GM18508 (cell line): ENCODE measurements around the gene ARR3.
A peak's percentile ranks its signal among the peaks of the same experiment; 100 is the strongest.
"Not testable (repeated sequence)": the region's sequence is repeated elsewhere in the genome, so short reads cannot be mapped to it uniquely, and the experiment has no call there.

Experiments
- ATAC-seq: cut with Tn5 transposase; IDR thresholded peaks from one replicate; pipeline ENCODE4 v1.9.1; 2021; ENCODE audit warnings: moderate number of reproducible peaks; ENCODE audit not compliant: insufficient read depth, unreplicated experiment

Gene ARR3

GRCh38 chrX:70274029-70274428 is 5.9 kb downstream of the ARR3 start:
- ATAC-seq = not testable (repeated sequence)

- no peak for ATAC-seq
Observed at GRCh38 chrX:70279081-70279480, 10.9 kb downstream of the ARR3 start.

GRCh38 chrX:70280573-70280972 is 12.4 kb downstream of the ARR3 start:
- no peak for ATAC-seq

DNA sequence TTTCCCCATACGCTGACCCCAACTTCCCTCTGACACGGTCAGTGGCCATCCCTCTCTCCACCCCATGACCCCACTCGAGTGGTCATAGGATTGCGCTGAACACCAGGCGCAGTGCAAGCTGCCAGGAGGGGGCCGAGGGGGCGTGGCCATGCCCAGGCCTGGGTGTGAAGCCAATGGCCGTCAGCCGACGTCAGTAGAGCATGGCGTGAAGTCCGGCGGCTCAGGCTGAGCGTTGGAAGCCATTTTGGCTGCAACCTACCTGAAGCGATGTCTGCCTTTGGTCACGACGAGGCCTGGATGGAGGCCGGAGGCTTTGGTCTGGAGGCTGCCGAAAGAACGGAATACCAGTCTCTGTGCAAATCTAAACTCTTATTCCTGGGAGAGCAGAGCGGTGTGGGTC is 13.8 kb downstream of the ARR3 start, which contains the start of gene RAB41:
TSS of gene RAB41 (plus strand) at position 222 of the 400 bp plus-strand sequence. CDS start at position 268, 46 bp downstream.
- no peak for ATAC-seq

GRCh38 chrX:70289168-70289792 is 21.1 kb downstream of the ARR3 start:
- ATAC-seq = no peak

GRCh38 chrX:70289793-70290770 is 21.9 kb downstream of the ARR3 start, which contains the start of the genes KIF4A and PDZD11:
TSS of gene KIF4A (plus strand) at chrX:70290104. CDS start at chrX:70290459, 355 bp downstream.
TSS of gene PDZD11 (minus strand) at chrX:70289927. CDS start at chrX:70289341, 586 bp downstream.
- peak; percentile 72 for ATAC-seq

- no peak for ATAC-seq
Observed at GRCh38 chrX:70292788-70293187, 24.7 kb downstream of the ARR3 start.

DNA sequence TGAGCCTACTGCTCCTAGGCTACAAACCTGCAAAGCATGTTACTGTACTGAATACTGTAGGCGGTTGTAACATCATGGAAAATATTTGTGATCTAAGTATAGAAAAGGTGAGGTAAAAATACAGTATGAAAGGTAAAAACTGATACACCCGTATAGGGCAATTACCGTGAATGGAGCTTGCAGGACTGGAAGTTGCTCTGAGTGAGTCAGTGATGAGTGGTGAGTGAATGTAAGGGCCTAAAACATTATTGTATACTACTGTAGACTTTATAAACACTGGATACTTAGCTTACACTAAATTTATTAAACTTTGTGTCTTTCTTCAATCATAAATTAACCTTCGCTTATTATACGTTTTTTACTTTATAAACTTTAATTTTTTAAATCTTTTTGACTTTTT is 25.5 kb downstream of the ARR3 start:
- no peak for ATAC-seq

DNA sequence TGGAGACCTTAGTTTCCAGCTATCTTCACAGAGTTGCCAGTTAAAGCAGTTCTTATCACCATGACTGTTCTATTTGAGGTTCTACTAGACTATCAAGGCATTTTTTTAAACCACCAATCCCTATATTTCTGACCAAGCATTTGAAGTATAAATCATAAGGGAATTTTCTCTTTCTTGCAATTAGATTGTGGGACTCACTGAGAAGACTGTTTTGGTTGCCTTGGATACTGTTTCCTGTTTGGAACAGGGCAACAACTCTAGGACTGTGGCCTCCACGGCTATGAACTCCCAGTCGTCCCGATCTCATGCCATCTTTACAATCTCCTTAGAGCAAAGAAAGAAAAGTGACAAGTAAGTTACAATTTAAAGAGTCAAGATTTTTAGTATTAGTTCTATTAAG is 33.6 kb downstream of the ARR3 start:
- no peak for ATAC-seq

DNA sequence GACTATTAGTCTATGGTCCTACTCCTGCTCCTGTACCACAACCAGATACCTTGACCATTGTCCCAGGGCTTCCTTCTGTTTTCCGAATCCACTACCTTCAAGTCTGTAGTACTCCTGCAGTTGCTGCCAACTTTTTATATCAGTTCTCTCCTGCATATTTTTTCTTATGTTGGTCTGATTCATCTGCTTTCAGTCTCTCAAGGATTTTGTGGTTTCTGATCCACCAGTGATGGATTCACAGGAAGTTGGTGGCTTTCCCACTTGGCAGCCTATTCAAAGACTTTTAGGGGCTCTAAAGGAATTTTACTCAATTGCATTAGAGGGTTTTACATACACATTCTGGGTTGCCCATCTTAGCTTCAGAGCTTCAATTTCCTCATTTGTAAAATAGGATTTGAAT is 45.4 kb downstream of the ARR3 start:
- ATAC-seq = no peak

DNA sequence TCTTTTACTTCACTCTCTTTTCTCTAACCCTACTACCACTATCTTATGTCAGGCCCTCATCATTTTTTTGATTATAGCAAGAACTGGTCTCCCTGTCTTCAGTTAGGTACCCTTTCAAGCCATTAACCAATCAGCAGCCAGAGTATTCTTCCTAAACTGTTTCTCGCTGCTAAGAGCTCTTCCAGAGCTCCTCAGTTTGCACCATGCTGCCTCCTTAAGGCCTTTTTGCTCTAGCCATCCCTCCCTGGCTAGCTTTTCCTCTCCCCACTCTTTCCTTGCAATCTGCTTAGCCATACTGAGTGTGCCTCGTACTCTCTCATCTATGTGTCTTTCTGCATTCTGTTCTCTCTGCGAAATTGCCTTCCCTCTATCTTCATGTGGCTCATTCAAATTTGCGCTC is 54.6 kb downstream of the ARR3 start:
- no peak for ATAC-seq

DNA sequence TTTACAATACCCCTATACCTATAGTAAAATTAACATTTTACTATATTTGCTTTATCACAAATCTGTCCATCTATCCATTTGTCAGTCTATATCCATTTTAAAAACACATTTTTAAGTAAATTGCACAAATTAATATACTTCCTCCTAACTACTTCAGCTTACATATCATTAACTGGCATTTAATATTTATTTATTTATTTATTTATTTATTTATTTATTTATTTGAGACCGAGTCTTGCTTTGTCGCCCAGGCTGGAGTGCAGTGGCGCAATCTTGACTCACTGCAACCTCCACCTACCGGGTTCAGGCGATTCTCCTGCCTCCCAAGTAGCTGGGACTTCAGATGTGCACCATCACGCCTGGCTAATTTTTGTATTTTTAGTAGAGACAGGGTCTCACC is 55.5 kb downstream of the ARR3 start:
- not testable (repeated sequence) for ATAC-seq

DNA sequence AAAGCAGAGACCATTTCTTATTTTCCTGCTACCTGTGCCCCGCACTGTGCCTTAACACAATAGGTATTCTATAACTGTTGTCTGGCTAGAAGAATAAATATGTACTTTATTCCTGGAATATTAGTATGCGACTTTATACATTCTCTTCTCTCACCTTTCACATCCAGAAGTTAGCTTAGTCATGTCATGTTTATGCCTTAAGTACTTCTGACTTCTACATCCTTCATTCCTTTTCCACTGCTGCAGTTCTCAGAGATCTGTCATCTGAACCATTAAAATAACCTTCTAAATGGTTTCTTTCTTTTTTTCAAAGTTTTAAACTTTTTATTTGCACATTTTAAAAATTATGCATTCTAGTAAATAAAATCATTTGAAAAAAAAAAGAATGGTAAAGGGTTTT is 56.2 kb downstream of the ARR3 start:
- no peak for ATAC-seq

DNA sequence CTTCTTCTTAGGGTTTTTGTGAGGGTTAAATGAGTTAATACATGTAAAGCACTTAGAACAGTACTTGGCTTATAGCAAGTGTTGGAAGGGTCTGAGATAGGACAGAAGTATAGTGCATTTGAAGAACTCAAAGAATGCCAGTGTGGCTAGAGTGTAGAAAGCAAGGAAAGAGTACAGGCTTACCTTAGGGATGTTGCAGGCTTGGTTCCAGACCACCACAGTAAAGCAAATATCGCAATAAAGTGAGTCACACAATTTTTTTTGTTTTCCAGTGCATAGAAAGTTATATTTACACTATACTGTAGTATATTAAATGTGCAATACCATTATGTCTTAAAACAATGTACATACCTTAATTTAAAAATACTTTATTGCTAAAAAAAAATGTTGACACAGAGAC is 63.0 kb downstream of the ARR3 start:
- no peak for ATAC-seq
